NCI-H2081 (cell line): ENCODE measurements around the gene SLC6A3.
"Not testable (repeated sequence)": the region's sequence is repeated elsewhere in the genome, so short reads cannot be mapped to it uniquely, and the experiment has no call there.

Source experiments
- DNase-seq, 2 experiments: peaks; one replicate each; lab custom pipeline; 2025; lab: John Stamatoyannopoulos, UW

The SLC6A3 gene

DNA sequence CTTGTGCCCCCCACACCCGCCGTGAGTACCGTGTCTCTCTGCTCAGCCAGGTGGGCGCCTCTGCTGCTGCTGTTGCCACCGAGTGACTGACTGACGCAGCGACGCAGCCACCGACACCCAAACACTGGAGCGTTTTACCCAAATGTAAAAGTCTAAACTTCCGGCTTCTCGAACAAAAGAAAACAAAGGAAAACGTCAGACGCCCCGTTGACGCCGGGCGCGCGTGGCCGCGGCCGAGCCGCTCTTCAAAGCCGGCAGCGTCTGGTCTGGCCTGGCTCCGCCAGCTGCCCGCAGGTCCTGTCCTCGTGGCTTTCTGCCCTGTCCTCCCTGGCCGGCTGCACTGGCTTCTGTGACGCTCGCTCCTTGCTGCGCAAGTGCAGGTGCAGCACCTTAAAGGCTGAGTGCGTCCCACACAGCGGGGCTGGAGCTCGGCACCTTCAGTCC, 58.9 kb downstream of the SLC6A3 start:
- peak; percentile 38 to 68 for DNase-seq

DNA sequence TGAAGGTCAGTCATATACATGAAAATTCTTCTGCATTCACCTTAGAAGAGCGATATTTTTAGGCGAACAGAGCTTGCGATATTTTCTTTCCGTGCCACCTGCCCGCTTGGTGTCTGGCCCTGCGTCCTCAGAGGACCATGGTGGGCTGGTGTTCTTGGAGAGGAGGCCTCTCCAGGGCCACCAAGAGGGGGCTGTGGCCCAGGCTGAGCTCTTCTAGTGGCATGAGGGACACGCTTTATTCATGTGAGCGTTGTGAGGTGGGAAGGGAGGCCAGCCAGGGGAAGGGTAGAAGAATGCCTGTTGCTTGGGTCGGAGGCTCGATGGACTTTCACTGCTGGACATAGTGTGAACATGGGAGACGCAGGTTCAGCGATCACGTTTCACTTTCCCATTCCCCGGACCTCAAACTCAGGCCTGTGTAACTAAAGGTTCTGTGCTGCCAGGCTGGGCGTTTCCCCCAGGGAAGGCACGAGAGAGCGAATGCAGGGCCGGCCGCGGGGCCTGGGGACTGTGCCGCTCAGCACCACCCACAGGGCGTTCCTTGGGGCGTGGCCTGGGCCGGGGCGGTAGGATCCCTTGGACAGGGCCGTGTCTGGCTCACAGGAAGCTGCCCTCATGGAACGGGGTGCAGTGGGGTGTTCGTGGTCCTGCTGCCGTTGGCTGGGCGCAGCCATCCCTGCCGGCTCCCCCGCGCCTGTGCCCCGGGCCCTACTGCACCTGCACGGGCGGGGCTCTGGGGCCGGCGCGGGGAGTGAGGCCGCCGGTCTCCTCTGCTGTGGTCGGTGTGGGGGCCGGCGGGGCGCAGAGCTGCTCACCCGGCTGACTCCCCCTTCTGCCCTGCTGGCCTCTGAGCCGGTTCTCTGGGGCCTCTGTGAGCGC, 59.6 kb downstream of the SLC6A3 start:
- peak; percentile 89 to 90 for DNase-seq

- no peak for DNase-seq
Observed at GRCh38 chr5:1384521-1384920, 60.7 kb downstream of the SLC6A3 start.

DNA sequence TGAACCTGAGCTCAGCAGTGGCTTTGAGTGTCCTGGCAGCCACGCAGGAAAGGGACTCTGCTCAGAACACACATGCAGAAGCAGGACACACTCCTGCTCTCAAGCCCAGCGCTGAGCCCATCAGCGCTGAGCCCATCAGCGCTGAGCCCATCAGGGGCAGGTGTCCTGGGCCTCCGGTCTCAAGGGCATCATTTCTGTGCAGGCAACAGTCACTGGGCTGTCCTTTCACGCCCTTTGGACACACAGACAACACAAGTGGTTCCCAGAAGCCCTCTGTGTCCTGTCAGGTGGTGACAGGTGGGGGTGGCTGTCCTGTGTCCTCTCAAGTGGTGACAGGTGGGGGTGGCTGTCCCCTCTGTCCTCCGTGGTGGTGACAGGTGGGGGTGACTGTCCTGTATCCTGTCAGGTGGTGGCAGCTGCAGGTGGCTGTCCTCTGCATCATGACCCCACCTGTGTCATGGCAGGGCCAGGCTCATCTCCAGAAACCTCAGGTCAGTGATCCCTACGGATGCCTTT, 61.3 kb downstream of the SLC6A3 start:
- DNase-seq, result no peak

- no peak for DNase-seq
Observed at GRCh38 chr5:1383344-1383743, 61.9 kb downstream of the SLC6A3 start.

GRCh38 chr5:1382248-1382700, 63.0 kb downstream of the SLC6A3 start:
- no peak for DNase-seq

DNA sequence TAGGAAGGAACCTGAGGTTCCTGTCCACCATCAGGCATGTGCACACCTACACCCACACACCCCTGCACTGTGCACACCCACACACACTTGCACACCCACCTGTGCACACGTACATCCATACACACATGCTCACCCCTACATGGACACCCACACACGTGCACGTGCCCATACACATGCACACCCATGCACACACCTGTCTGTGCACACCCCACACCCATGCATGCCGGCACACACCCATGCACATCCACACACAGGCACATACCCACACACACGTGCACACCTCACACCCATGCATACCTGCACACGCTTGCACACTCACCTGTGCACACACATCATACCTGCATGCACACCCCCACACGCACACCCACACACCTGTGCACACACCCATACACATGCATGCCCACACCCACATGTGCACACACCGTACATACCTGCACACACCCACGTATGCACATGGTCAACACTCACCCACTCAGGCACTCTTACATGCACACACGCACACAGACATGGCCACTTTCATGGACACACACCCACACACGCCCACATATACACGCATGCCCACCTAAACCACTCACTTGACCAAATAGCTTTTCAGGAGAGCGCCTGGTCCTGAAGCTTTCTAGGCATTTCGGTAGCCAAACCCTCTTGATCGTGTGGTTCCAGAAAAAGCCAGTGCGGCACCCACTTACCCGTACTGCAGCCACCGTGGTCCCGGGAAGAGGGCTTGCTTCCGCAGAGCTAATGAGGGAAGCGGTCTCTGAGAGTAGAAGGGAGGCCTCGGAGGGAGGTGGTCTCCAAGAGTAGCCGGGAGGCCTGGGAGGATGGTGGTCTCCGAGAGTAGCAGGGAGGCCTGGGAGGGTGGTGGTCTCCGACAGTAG, 63.6 kb downstream of the SLC6A3 start:
- DNase-seq, result no peak

GRCh38 chr5:1380910-1381309, 64.3 kb downstream of the SLC6A3 start:
- DNase-seq, result no peak

GRCh38 chr5:1380011-1380817, 65.0 kb downstream of the SLC6A3 start:
- DNase-seq, result peak; percentile 20

- no peak for DNase-seq
Observed at GRCh38 chr5:1378866-1379659, 66.2 kb downstream of the SLC6A3 start.

DNA sequence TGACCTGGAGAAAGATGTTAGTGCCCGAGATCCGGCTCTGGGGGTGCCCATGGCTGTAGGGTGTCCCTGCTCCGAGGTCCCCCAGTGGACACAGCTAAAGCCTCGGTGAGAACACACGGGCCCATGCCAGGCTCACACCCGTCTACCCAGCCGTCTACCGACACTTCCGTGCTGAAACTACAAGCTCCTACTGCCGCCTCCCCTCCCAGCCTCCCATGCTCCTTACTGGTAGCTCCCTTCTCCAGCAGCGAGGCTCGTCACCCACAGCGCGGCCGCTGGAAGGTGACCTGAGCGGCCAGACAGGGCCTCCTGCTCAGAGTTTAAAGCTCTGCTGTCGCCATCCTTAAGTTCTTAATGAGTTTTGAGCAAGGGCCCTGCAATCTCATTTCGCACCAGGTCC, 67.1 kb downstream of the SLC6A3 start:
- no peak for DNase-seq

DNA sequence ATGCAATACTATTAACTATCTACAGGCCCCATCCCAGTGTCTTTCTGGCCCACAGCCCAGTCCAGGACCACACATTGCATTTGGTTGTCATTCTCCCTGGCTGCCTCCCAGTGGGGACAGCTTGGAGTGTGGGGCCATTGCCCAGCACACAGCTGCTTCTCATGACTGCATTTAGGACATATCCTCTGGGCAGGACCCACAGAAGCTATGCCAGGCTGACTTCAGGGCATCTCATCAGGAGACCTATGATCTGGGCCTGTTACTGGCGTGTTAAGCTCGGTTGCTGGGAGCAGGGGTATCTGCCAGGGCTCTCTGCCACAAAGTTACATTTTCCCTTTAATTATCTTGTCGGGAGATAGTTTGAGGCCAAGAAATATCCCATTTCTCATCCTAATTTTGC, 68.3 kb downstream of the SLC6A3 start:
- no peak for DNase-seq

DNA sequence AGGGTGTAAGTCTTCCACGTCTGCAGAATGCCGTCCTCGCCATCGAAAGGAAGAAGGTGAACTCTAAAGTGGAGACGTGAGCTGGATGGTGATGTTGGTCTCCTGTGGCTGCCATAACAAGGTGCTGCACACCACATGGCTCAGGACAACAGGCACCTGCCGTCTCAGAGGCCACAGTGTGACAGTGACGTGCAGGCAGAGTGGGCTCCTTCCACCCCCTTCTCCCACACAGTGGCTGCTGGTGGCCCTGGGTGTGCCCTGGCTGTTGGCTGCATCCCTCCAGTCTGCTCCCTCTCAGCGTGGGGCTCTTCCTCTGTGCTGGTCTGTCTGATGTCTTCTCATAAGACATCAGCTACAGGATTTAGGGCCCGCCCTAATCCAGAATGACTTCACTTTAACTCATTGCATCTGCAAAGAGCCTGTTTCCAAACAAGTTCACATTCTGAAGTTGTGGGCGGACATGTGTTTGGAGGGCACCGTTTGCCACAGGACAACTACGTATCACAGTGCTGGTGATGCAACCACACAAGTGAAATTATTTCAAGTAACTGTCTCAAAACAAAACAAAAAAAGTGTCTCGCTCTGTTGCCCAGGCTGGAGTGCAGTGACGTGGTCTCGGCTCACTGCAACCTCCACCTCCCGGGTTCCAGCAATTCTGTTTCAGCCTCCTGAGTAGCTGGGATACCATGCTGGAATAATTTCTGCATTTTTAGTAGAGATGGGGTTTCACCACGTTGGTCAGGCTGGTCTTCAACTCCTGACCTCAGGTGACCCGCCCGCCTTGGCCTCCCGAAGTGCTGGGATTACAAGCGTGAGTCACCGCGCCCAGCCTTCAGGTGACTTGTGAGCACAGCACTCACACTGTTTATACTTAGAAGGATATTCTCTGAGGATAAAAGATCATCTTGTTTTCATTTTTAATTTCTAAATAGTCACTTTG, 69.1 kb downstream of the SLC6A3 start:
- no peak for DNase-seq

DNA sequence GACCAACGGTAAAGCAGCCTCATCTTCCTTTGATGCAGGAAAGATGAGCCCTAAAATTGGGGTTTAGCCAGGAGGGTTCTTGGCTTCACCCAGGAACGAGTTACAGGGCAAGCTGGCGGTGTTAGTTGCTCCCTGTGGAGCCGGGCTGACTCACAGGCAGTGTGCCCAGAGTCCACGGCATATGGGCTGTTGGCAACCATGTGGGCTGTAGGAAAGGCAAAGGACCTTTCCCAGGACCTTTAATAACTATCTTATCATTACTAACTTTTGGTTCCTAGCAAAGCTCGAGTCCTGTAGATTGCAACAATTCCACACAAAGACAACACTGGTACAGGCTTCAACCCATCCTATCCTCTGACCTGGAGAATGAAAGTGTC, 70.6 kb downstream of the SLC6A3 start:
- no peak for DNase-seq

DNA sequence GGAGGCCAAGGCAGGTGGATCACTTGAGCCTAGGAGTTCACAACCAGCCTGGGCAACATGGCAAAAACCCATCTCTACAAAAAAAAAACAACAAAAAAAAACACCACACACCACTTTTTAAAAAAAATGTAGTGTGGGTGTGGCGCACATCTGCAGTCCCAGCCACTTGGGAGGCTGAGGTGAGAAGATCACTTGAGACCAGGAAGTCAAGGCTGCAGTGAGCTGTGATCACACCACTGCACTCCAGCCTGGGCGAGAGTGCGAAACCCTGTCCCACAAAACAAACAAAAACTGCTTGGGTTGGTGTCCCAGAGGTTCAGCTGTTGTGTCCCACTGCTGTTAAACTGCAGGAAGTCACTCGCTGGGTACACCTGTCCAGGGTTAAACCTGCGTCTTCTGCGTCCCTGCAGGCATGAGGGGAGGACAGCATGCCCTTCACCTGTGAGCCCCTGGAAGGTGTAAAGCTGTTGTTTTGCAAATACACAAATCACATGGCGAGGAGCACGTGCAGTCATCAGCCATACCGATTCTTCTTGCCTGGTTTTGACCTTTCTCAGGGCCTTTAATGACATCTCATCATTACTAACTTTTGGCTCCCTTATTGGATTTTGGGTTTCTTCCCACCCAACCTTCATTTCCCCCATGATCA, 71.1 kb downstream of the SLC6A3 start:
- no peak for DNase-seq

DNA sequence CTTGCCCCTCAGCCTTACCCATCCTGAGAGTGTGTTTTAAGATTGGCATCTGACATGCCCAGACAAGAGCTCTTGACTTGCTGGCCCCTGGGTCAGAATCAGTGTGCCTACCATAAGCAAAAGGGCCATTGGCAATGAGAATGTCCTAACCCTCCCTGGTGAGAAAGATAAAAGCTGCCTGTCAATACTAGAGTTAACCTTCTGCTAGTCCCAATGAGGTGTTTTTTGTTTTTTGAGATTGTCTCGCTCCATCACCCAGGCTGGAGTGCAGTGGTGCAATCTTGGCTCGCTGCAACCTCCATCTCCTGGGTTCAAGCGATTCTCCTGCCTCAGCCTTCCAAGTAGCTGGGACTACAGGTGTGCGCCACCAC, 73.3 kb downstream of the SLC6A3 start:
- DNase-seq, result not testable (repeated sequence)

GRCh38 chr5:1371218-1371971, 73.8 kb downstream of the SLC6A3 start:
- DNase-seq, result no peak

DNA sequence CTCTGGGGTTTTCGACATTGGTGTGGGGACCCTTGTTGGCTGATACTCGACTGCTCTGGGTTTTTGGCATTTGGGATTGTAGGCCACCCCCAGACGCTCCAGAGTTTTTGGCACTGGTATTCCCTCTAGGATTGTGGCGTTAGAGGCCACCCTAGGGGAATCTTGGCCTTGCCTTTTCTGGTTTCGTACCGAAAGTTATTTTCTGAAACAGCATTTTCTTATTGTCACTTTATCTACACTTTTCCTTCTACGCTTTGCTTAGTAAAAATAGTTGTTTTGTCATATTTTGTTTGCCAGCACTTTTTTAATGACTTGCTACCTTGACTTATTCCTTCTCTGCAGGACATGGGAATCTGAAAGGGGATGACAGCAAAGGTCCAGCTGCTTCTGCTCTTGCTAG, 75.2 kb downstream of the SLC6A3 start:
- no peak for DNase-seq

DNA sequence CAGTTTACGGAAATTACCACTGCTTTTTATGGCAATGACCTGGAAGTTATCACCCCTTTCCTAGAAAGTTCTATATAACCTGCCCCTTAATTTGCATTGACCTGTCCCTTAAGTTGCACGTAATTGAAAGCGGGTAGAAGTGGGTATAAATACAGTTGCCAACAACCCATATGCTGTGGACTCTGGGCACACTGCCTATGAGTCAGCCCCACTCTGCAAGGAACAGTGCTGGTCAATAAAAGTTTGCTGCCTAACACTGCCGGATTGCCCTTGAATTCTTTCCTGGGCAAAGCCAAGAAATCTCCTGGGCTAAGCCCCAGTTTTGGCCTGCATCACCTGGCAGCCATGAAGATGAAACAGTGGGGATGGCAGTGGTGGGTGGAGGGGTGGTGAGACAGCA, 76.5 kb downstream of the SLC6A3 start:
- DNase-seq, result no peak
